ENCODE results near the gene SYT1.

SYT1 gene

GRCh38 chr12:78949532-78949931, 85.0 kb downstream of the SYT1 start:
- TF ChIP-seq SPI1 (IDR thresholded peaks at IDR 0.05; ENCODE audit: borderline replicate concordance, low read depth) (no peak), CTCF (IDR thresholded peaks at IDR 0.05; ENCODE audit: insufficient read depth, low read length) (no peak), GABPA (IDR thresholded peaks at IDR 0.05; ENCODE audit: low read depth) (no peak), REST (IDR thresholded peaks at IDR 0.05; ENCODE audit: insufficient replicate concordance, low read depth) (no peak), POLR2AphosphoS5 (IDR thresholded peaks at IDR 0.05; ENCODE audit: low read depth) (no peak)
- no peaks in the 10 kb centered on the region for H3K27me3 ChIP-seq (ENCODE audit: insufficient read depth, poor library complexity, severe bottlenecking)

GRCh38 chr12:78951803-78952551, 87.4 kb downstream of the SYT1 start:
- no peak for DNase-seq (ENCODE audit: low read depth in 1 of 2, low spot score in 1 of 2)
- no peak for TF ChIP-seq SPI1 (IDR thresholded peaks at IDR 0.05; ENCODE audit: borderline replicate concordance, low read depth)
- no peak for TF ChIP-seq CTCF (IDR thresholded peaks at IDR 0.05; ENCODE audit: insufficient read depth, low read length)
- no peak for TF ChIP-seq POLR2AphosphoS5 (IDR thresholded peaks at IDR 0.05; ENCODE audit: low read depth)
- TF ChIP-seq REST (IDR thresholded peaks at IDR 0.05; ENCODE audit: insufficient replicate concordance, low read depth) = no peak
- no peak for TF ChIP-seq GABPA (IDR thresholded peaks at IDR 0.05; ENCODE audit: low read depth)

More at GRCh38 chr12:78949532-78949931, 85.0 kb downstream of the SYT1 start:
- H3K4me3 ChIP-seq (replicated peaks; ENCODE audit: insufficient read depth, low read length) = no peak overlapping the region
- H3K27ac ChIP-seq (replicated peaks) = no peak overlapping the region
- no peak for DNase-seq (ENCODE audit: low read depth in 1 of 2, low spot score in 1 of 2)

GRCh38 chr12:78952552-78952929, 88.0 kb downstream of the SYT1 start:
- DNase-seq (ENCODE audit: low read depth in 1 of 2, low spot score in 1 of 2) = no peak
- H3K27ac ChIP-seq (replicated peaks) = no peak overlapping the region
- no peak for TF ChIP-seq CTCF (IDR thresholded peaks at IDR 0.05; ENCODE audit: insufficient read depth, low read length)
- no peak for TF ChIP-seq REST (IDR thresholded peaks at IDR 0.05; ENCODE audit: insufficient replicate concordance, low read depth)
- no peak for TF ChIP-seq SPI1 (IDR thresholded peaks at IDR 0.05; ENCODE audit: borderline replicate concordance, low read depth)
- no peak for TF ChIP-seq POLR2AphosphoS5 (IDR thresholded peaks at IDR 0.05; ENCODE audit: low read depth)
- TF ChIP-seq GABPA (IDR thresholded peaks at IDR 0.05; ENCODE audit: low read depth) = no peak
- no peaks in the 10 kb centered on the region for H3K27me3 ChIP-seq (ENCODE audit: insufficient read depth, poor library complexity, severe bottlenecking)
- no peak overlapping the region for H3K4me3 ChIP-seq (replicated peaks; ENCODE audit: insufficient read depth, low read length)

More at GRCh38 chr12:78951803-78952551, 87.4 kb downstream of the SYT1 start:
- Histone ChIP-seq H3K4me3 (replicated peaks; ENCODE audit: insufficient read depth, low read length) (no peak overlapping the region), H3K27me3 (ENCODE audit: insufficient read depth, poor library complexity, severe bottlenecking) (no peaks in the 10 kb centered on the region), H3K27ac (replicated peaks) (no peak overlapping the region)
